GM19395 (cell line): ENCODE data around the gene PTPN23.

Experiments used
- ATAC-seq: cut with Tn5 transposase; IDR thresholded peaks from one replicate; pipeline ENCODE4 v1.9.1; 2021; ENCODE audit warnings: mild to moderate bottlenecking, moderate library complexity; ENCODE audit not compliant: unreplicated experiment

The PTPN23 gene

GRCh38 chr3:47405820-47406761 lies 25.3 kb downstream of the PTPN23 start:
- no peak for ATAC-seq

- no peak for ATAC-seq
Observed at GRCh38 chr3:47406762-47407149, 25.9 kb downstream of the PTPN23 start.

GRCh38 chr3:47407237-47407636 lies 26.4 kb downstream of the PTPN23 start:
- no peak for ATAC-seq

GRCh38 chr3:47407896-47408838 lies 27.3 kb downstream of the PTPN23 start:
- ATAC-seq = no peak

- ATAC-seq = no peak
Observed at GRCh38 chr3:47408839-47409229, 28.0 kb downstream of the PTPN23 start.

- no peak for ATAC-seq
Observed at GRCh38 chr3:47409284-47409683, 28.5 kb downstream of the PTPN23 start.

- ATAC-seq = no peak
Observed at GRCh38 chr3:47409688-47410416, 29.0 kb downstream of the PTPN23 start.

GRCh38 chr3:47410417-47410720 lies 29.5 kb downstream of the PTPN23 start:
- no peak for ATAC-seq

- no peak for ATAC-seq
Observed at GRCh38 chr3:47410801-47411646, 30.2 kb downstream of the PTPN23 start.

- ATAC-seq = no peak
Observed at GRCh38 chr3:47411696-47412452, 31.1 kb downstream of the PTPN23 start.

- ATAC-seq = no peak
Observed at GRCh38 chr3:47412453-47412756, 31.6 kb downstream of the PTPN23 start.

GRCh38 chr3:47412842-47413520 lies 32.2 kb downstream of the PTPN23 start:
- ATAC-seq = no peak

- ATAC-seq = no peak
Observed at GRCh38 chr3:47413751-47414150, 32.9 kb downstream of the PTPN23 start.

- ATAC-seq = no peak
Observed at GRCh38 chr3:47414161-47414564, 33.3 kb downstream of the PTPN23 start.

GRCh38 chr3:47414666-47415587 lies 34.1 kb downstream of the PTPN23 start:
- no peak for ATAC-seq

- ATAC-seq = no peak
Observed at GRCh38 chr3:47416041-47416440, 35.2 kb downstream of the PTPN23 start.

- ATAC-seq = no peak
Observed at GRCh38 chr3:47418167-47419082, 37.6 kb downstream of the PTPN23 start.
